Measurements from ENCODE around the gene SSH2.

The SSH2 gene

DNA sequence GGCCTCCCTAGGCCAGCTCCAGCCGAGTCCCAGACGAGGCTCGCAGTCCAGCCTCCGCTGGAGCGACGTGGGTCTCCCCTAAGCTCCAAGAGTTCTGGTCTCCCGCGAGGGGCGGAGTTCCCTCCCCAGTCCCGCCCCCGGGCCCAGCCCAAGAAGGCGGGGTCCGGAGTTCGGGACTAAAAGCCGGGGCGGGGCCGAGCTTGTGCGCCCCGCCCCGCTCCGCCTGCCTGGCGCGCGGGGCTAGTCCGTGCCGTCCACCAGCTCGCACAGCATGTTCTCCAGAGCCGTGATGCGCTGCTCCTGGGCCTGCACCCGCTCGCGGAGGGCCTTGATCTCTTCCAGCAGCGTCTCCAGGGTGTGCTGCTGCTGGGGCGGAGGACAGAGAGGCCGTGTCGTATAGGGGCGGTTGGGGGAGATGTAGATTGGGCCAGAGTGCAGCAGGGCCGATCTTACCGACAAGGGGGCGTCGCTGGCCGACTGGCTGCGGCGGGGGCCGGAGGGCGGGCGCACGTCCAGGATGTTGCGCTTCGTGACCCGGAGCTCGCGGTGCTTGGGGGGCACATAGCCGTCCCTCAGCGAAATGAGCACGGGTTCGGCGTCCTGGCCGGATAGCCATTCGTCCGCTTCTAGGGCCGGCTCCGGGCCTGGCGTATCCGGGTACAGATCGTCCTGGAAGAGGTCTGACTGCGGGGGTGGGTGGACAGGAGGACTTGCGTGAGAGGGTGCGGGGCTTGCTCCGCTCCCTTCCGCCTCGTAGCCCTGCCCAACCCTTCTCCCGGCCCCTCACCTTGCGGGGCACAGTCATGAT, 314.3 kb downstream of the SSH2 start:
- TF ChIP-seq, protein P1, sequence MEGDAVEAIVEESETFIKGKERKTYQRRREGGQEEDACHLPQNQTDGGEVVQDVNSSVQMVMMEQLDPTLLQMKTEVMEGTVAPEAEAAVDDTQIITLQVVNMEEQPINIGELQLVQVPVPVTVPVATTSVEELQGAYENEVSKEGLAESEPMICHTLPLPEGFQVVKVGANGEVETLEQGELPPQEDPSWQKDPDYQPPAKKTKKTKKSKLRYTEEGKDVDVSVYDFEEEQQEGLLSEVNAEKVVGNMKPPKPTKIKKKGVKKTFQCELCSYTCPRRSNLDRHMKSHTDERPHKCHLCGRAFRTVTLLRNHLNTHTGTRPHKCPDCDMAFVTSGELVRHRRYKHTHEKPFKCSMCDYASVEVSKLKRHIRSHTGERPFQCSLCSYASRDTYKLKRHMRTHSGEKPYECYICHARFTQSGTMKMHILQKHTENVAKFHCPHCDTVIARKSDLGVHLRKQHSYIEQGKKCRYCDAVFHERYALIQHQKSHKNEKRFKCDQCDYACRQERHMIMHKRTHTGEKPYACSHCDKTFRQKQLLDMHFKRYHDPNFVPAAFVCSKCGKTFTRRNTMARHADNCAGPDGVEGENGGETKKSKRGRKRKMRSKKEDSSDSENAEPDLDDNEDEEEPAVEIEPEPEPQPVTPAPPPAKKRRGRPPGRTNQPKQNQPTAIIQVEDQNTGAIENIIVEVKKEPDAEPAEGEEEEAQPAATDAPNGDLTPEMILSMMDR (IDR thresholded peaks at IDR 0.05): no peak
- Histone ChIP-seq H3K4me1 (peaks cover 30% of the 10 kb centered on the region), H3K36me3 (ENCODE audit: control insufficient read depth, insufficient read depth, low read length) (no peaks in the 10 kb centered on the region), H3K9ac (no peak overlapping the region), H3K9me3 (ENCODE audit: control insufficient read depth, low read length) (no peaks in the 10 kb centered on the region), H3K27ac (no peak overlapping the region), H3K4me2 (ENCODE audit: low read length) (peak overlapping the region; percentile 11), H3K4me3 (ENCODE audit: low read depth, low read length) (peak overlapping the region; percentile 27), H2AFZ (peak overlapping the region; percentile 41), H3K27me3 (ENCODE audit: control insufficient read depth, insufficient read depth, low read length) (no peaks in the 10 kb centered on the region), H3K79me2 (no peaks in the 10 kb centered on the region)

DNA sequence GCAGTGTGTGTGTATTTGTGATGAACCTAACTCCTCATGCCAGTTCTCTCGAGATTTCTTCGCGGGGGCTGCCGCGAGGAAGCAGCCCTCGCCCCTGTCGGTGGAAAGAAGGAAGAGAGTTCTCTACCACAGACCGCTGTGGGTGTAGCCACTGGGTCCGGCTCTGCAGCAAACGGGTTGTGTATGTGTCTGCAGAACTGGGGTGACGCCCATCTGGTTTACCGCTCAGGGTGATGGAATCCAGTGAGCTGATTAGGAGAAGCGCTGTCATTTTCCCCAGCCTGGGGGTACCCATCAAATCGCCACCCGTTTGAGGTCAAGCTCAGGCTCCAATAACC, 315.0 kb downstream of the SSH2 start:
- Histone ChIP-seq H3K4me3 (ENCODE audit: low read depth, low read length) (no peak overlapping the region), H3K36me3 (ENCODE audit: control insufficient read depth, insufficient read depth, low read length) (no peaks in the 10 kb centered on the region), H3K9me3 (ENCODE audit: control insufficient read depth, low read length) (no peaks in the 10 kb centered on the region), H3K9ac (no peak overlapping the region), H3K27me3 (ENCODE audit: control insufficient read depth, insufficient read depth, low read length) (no peaks in the 10 kb centered on the region), H3K4me1 (peaks cover 30% of the 10 kb centered on the region), H3K4me2 (ENCODE audit: low read length) (no peak overlapping the region), H2AFZ (no peak overlapping the region), H3K79me2 (no peaks in the 10 kb centered on the region), H3K27ac (no peak overlapping the region)
- TF ChIP-seq, protein P1 (IDR thresholded peaks at IDR 0.05): no peak

DNA sequence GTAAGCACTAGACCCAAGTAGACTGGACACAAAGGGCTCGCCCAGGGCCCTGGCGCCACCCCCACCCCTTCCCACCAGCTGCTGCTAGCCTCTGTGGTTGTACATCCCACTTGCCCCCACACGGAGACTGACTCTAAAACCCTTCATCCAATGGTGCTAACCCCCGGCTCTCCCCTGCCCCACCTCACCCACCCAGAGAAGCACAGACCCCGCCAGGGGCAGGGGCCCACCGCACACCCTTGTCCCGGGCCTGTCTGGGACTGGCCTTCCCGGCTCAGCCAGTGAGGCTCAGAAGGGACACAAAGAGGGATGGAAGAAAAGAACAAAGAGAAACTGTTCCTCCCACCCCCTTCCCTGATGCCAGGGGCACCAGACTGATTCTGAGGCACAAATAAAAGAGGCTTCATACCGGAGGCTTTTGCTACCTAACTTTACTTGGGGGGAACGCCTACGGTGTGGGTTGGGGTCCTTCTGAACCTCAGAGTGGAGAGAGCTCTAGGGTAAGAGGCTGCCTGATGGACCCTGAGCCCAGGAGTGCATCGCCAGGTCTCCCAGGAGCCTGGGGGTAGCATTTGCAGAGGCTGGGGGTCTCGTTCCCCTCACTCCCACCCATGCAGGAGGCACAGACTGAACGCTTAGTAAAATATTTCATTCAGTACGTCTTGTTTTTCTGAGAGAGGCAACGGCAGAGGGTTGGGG, 315.5 kb downstream of the SSH2 start:
- Histone ChIP-seq H3K4me2 (ENCODE audit: low read length) (no peak overlapping the region), H3K4me3 (ENCODE audit: low read depth, low read length) (no peak overlapping the region), H3K79me2 (no peaks in the 10 kb centered on the region), H3K27me3 (ENCODE audit: control insufficient read depth, insufficient read depth, low read length) (no peaks in the 10 kb centered on the region), H3K9me3 (ENCODE audit: control insufficient read depth, low read length) (no peaks in the 10 kb centered on the region), H3K27ac (no peak overlapping the region), H2AFZ (no peak overlapping the region), H3K9ac (no peak overlapping the region), H3K36me3 (ENCODE audit: control insufficient read depth, insufficient read depth, low read length) (no peaks in the 10 kb centered on the region), H3K4me1 (peaks cover 27% of the 10 kb centered on the region)
- TF ChIP-seq, protein P1 (IDR thresholded peaks at IDR 0.05): no peak

DNA sequence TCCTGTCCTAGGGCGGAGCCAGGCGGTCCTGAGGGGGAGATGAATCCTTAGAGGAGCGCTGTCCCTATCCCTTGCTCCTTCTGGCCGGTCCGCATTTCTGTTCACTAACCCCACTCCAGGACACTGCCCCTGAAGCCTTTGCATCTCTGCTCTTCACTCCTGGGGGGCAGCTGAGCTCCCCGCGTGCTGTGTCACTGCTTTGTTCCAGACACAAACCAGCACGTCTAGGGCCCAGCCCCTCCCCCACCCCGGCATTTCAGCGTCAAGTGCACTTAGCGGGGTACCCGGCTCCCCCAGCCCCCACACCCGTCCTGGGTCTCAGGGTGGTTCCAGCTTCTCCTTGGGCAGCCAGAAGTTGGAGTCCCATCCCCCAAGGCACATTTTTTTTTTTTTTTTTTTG, 316.2 kb downstream of the SSH2 start:
- Histone ChIP-seq H3K9ac (no peak overlapping the region), H2AFZ (peak overlapping the region; percentile 59), H3K9me3 (ENCODE audit: control insufficient read depth, low read length) (no peaks in the 10 kb centered on the region), H3K27ac (no peak overlapping the region), H3K4me2 (ENCODE audit: low read length) (peak overlapping the region; percentile 61), H3K36me3 (ENCODE audit: control insufficient read depth, insufficient read depth, low read length) (no peaks in the 10 kb centered on the region), H3K4me3 (ENCODE audit: low read depth, low read length) (peak overlapping the region; percentile 33), H3K27me3 (ENCODE audit: control insufficient read depth, insufficient read depth, low read length) (no peaks in the 10 kb centered on the region), H3K4me1 (peaks cover 21% of the 10 kb centered on the region), H3K79me2 (no peaks in the 10 kb centered on the region)
- TF ChIP-seq, protein P1 (IDR thresholded peaks at IDR 0.05): no peak

Measured in parathyroid adenoma (tissue), 2 donors.